ENCODE results near the gene ATP2A2.
"Not testable (repeated sequence)": the region's sequence is repeated elsewhere in the genome, so short reads cannot be mapped to it uniquely, and the experiment has no call there.

The ATP2A2 gene

GRCh38 chr12:110249105-110249504, 31.9 kb upstream of the ATP2A2 start:
- no peak for DNase-seq (ENCODE audit: low read depth in 1 of 2, low spot score in 1 of 2)
- in situ Hi-C loops (cut with HindIII; ENCODE audit: low pct_unique_long_range_greater_than_20kb, low sequenced_read_pairs), result no loop called here
- TF ChIP-seq JUND (IDR thresholded peaks at IDR 0.05; ENCODE audit: low read depth), result no peak

DNA sequence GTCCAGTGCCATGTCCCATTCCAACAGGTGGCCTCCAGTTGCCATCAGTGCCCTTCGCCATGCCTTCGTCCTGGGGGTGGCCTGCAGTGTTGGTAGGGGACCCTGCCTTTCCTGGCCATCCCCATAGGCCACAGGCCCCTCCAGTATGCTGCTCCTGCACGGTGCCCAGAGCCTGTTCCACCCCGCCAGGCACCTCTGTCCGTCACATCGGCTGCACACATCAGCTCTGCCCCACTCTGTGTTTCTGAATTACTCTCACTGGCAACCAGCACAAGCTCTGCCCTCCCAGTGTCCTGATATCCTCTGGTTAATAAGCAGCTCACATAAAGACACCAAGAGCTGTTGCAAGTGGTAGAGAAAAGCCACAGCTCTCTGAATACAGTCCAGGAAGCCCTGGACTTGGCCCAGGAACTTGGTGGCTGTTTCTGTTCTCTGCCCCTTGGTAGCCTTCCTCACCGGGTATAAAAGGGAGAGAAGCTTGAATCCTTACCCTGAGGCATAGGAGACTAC, 31.3 kb upstream of the ATP2A2 start:
- no peak for DNase-seq (ENCODE audit: low read depth in 1 of 2, low spot score in 1 of 2)
- TF ChIP-seq JUND (IDR thresholded peaks at IDR 0.05; ENCODE audit: low read depth), result no peak
- in situ Hi-C loops (cut with HindIII; ENCODE audit: low pct_unique_long_range_greater_than_20kb, low sequenced_read_pairs), result no loop called here

- in situ Hi-C loops (cut with HindIII; ENCODE audit: low pct_unique_long_range_greater_than_20kb, low sequenced_read_pairs), result no loop called here
- TF ChIP-seq JUND (IDR thresholded peaks at IDR 0.05; ENCODE audit: low read depth), result no peak
- DNase-seq (ENCODE audit: low read depth in 1 of 2, low spot score in 1 of 2), result peak; percentile 43 to 91
These were observed 29.7 kb upstream of the ATP2A2 start for GRCh38 chr12:110251381-110251780.

DNA sequence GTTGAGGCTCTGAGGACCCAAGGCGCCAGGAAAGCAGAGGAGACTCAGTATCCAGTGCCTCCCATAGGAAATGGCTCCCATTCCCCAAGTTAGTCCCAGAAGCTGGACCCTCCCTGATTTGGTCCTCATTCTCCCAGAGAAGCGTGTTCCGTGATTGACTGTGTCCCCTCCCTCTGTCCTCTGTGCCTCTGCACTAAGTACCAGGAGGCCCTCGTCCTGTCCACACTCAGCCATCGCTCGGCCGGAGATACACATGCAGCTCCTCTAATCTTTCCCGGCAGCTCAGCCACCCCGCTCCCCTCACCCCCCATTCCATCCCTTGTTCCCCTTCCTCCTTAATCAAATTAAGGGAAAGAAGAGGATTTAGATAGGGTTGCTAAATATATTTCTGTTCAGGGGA, 28.3 kb upstream of the ATP2A2 start:
- in situ Hi-C loops (cut with HindIII; ENCODE audit: low pct_unique_long_range_greater_than_20kb, low sequenced_read_pairs), result no loop called here

DNA sequence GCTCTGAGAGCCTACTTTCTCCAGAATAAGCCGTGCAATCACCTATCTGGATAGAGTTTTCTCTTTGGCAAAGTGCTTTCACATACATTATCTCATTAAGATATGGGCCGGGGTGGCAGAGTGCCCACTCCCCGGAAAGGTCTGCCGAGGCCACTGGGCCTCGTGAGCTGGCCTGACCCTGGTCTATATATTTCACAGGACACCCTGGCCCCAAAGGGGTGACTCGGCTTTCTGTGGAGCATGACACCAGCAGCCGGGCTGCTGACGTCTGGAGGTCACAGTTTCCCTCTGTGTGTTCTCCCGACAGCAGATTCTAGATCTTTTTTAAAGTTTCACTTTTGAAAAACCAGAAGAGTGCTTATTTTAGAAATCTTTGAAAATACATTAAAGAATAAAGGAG, 27.9 kb upstream of the ATP2A2 start:
- DNase-seq (ENCODE audit: low read depth in 1 of 2, low spot score in 1 of 2), result no peak
- no peak for TF ChIP-seq JUND (IDR thresholded peaks at IDR 0.05; ENCODE audit: low read depth)
- in situ Hi-C loops (cut with HindIII; ENCODE audit: low pct_unique_long_range_greater_than_20kb, low sequenced_read_pairs), result no loop called here

More for the DNA sequence above, 28.3 kb upstream of the ATP2A2 start:
- no peak for TF ChIP-seq JUND (IDR thresholded peaks at IDR 0.05; ENCODE audit: low read depth)
- no peak for DNase-seq (ENCODE audit: low read depth in 1 of 2, low spot score in 1 of 2)

GRCh38 chr12:110254971-110255540, 26.0 kb upstream of the ATP2A2 start:
- in situ Hi-C loops (cut with HindIII; ENCODE audit: low pct_unique_long_range_greater_than_20kb, low sequenced_read_pairs), result no loop called here

GRCh38 chr12:110255890-110256456, 25.1 kb upstream of the ATP2A2 start:
- DNase-seq (ENCODE audit: low read depth in 1 of 2, low spot score in 1 of 2); in situ Hi-C loops (cut with HindIII; ENCODE audit: low pct_unique_long_range_greater_than_20kb, low sequenced_read_pairs): not testable (repeated sequence)

More at GRCh38 chr12:110254971-110255540, 26.0 kb upstream of the ATP2A2 start:
- no peak for TF ChIP-seq JUND (IDR thresholded peaks at IDR 0.05; ENCODE audit: low read depth)
- DNase-seq (ENCODE audit: low read depth in 1 of 2, low spot score in 1 of 2), result no peak

- no peak for TF ChIP-seq JUND (IDR thresholded peaks at IDR 0.05; ENCODE audit: low read depth)
- no peak for DNase-seq (ENCODE audit: low read depth in 1 of 2, low spot score in 1 of 2)
These were observed 24.1 kb upstream of the ATP2A2 start for GRCh38 chr12:110256780-110257431.

DNA sequence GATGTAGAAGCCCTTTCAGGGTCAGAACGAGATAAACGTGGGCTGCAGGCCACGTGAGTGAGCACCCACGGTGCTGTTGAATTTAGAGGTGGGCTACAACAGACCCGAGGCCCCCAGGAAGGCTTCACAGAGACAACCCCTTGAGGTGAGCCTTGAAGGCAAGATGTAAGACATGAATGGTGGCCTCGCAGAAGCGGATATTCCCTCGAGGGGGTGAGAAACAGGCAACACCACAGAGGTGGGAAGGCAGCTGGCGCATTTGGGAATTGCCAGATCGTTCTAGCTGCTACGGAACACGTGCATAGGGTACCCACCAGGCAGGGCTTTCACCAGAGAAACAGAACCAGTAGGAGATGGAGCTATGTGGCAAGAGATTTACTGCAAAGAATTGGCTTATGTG, 22.6 kb upstream of the ATP2A2 start:
- TF ChIP-seq JUND (IDR thresholded peaks at IDR 0.05; ENCODE audit: low read depth), result no peak
- DNase-seq (ENCODE audit: low read depth in 1 of 2, low spot score in 1 of 2), result no peak
- in situ Hi-C loops (cut with HindIII; ENCODE audit: low pct_unique_long_range_greater_than_20kb, low sequenced_read_pairs), result no loop called here

More at GRCh38 chr12:110256780-110257431, 24.1 kb upstream of the ATP2A2 start:
- in situ Hi-C loops (cut with HindIII; ENCODE audit: low pct_unique_long_range_greater_than_20kb, low sequenced_read_pairs), result no loop called here

GRCh38 chr12:110262442-110263388, 18.3 kb upstream of the ATP2A2 start:
- no peak for TF ChIP-seq JUND (IDR thresholded peaks at IDR 0.05; ENCODE audit: low read depth)
- in situ Hi-C loops (cut with HindIII; ENCODE audit: low pct_unique_long_range_greater_than_20kb, low sequenced_read_pairs), result no loop called here
- no peak for DNase-seq (ENCODE audit: low read depth in 1 of 2, low spot score in 1 of 2)

DNA sequence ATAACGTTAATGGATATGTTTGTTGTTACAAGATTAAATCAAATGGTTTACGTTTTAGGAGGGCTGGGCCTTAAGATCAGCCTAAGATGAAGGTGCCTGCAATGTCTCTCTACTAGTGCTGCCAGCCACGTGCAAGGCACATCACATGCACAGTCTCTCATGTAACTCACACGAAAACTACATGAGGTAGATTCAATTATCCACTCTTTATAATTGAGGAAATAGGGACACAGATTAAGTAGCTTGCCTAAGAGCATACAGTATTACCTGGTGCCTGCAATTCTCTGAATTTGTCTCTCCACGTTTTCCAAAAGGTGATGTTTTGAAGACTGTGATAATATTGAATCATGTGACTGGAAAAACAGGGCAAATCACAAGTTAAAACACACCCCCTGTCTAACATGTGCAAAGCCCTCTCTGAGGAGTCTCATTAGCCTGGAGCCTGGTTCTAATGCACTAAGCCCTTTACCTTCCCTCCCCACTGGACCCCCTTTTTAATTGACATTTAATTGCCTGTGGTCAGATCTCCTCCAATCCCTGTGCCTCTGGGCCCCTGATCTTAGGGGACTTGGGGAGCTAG, 14.6 kb upstream of the ATP2A2 start:
- no peak for TF ChIP-seq JUND (IDR thresholded peaks at IDR 0.05; ENCODE audit: low read depth)
- in situ Hi-C loops (cut with HindIII; ENCODE audit: low pct_unique_long_range_greater_than_20kb, low sequenced_read_pairs), result no loop called here
- DNase-seq (ENCODE audit: low read depth in 1 of 2, low spot score in 1 of 2), result no peak

GRCh38 chr12:110266980-110267620, 13.9 kb upstream of the ATP2A2 start:
- no peak for TF ChIP-seq JUND (IDR thresholded peaks at IDR 0.05; ENCODE audit: low read depth)
- in situ Hi-C loops (cut with HindIII; ENCODE audit: low pct_unique_long_range_greater_than_20kb, low sequenced_read_pairs), result no loop called here
- peak in 1 of 2 experiments; percentile 42 for DNase-seq (ENCODE audit: low read depth in 1 of 2, low spot score in 1 of 2)
